Head of caudate nucleus (tissue), 42 donors: ENCODE measurements around the gene SV2C.

ENCODE experiments used
- DNase-seq, 42 donors: peaks; one replicate each; pipeline versions ENCODE4 v3.0.0 to v3.0.0-alpha.2; 2020 to 2021; ENCODE audit warnings: mixed read lengths in 7 of 42
- intact Hi-C: fragments of 100-400 bp; cut with DNase I; formaldehyde crosslinking; loops from one replicate; pipeline ENCODE4 v1.15.0; 2022

Gene SV2C

GRCh38 chr5:76384705-76385104, 301.5 kb downstream of the SV2C start:
- intact Hi-C loops: no loop called here
- DNase-seq: no peak

- no peak for DNase-seq
- intact Hi-C loops: no loop called here
These were observed 302.4 kb downstream of the SV2C start for GRCh38 chr5:76385540-76385939.

- no peak for DNase-seq
These were observed 303.2 kb downstream of the SV2C start for GRCh38 chr5:76386360-76386759.

GRCh38 chr5:76388236-76388635, 305.1 kb downstream of the SV2C start:
- intact Hi-C loops: no loop called here
- no peak for DNase-seq

More at GRCh38 chr5:76386360-76386759, 303.2 kb downstream of the SV2C start:
- intact Hi-C loops: no loop called here

GRCh38 chr5:76388791-76389512, 305.8 kb downstream of the SV2C start:
- DNase-seq: no peak
- intact Hi-C loops: no loop called here

GRCh38 chr5:76389513-76390154, 306.5 kb downstream of the SV2C start:
- DNase-seq: no peak
- intact Hi-C loops: no loop called here

GRCh38 chr5:76391014-76391413, 307.8 kb downstream of the SV2C start:
- intact Hi-C loops: no loop called here
- DNase-seq: no peak

- intact Hi-C loops: no loop called here
- no peak for DNase-seq
These were observed 310.0 kb downstream of the SV2C start for GRCh38 chr5:76393035-76393680.

- intact Hi-C loops: no loop called here
These were observed 314.0 kb downstream of the SV2C start for GRCh38 chr5:76397200-76397599.

GRCh38 chr5:76399268-76399667, 316.1 kb downstream of the SV2C start:
- no peak for DNase-seq
- intact Hi-C loops: no loop called here

More at GRCh38 chr5:76397200-76397599, 314.0 kb downstream of the SV2C start:
- DNase-seq: no peak

- no peak for DNase-seq
- intact Hi-C loops: no loop called here
These were observed 317.3 kb downstream of the SV2C start for GRCh38 chr5:76400466-76400865.

- no peak for DNase-seq
- intact Hi-C loops: no loop called here
These were observed 318.6 kb downstream of the SV2C start for GRCh38 chr5:76401801-76402250.

- DNase-seq: peak in 6 of 42 donors; percentile 3 to 41 (median 12)
- intact Hi-C loops: no loop called here
These were observed 319.2 kb downstream of the SV2C start for GRCh38 chr5:76402251-76402885.

- peak in 39 of 42 donors; percentile 12 to 72 (median 50) for DNase-seq
- intact Hi-C loops: no loop called here
These were observed 319.9 kb downstream of the SV2C start, which contains the start of gene IQGAP2 for GRCh38 chr5:76402886-76403765. TSS of gene IQGAP2 (plus strand) at chr5:76403285. CDS start at chr5:76403546, 261 bp downstream.
